Parathyroid adenoma (tissue), 2 donors: ENCODE data around the gene SBF2.

Experiments
- H2AFZ ChIP-seq: fragments of 300-600 bp; sonication (generic); one replicate; pipeline ENCODE4 v1.7.0; 2017; ENCODE audit warnings: antibody characterized with exemption, mild to moderate bottlenecking
- H3K27ac ChIP-seq: fragments of 300-600 bp; sonication (generic); one replicate; pipeline ENCODE4 v1.7.0; 2017
- H3K27me3 ChIP-seq: fragments of 300-600 bp; sonication (generic); one replicate; pipeline ENCODE4 v1.7.0; 2017; ENCODE audit warnings: low read length; ENCODE audit not compliant: control insufficient read depth, insufficient read depth
- H3K36me3 ChIP-seq: fragments of 300-600 bp; sonication (generic); one replicate; pipeline ENCODE4 v1.7.0; 2017; ENCODE audit warnings: low read length; ENCODE audit not compliant: control insufficient read depth, insufficient read depth
- H3K4me1 ChIP-seq: fragments of 300-600 bp; sonication (generic); one replicate; pipeline ENCODE4 v1.7.0; 2017; ENCODE audit warnings: control low read depth
- H3K4me2 ChIP-seq: fragments of 300-600 bp; sonication (generic); one replicate; pipeline ENCODE4 v1.7.0; 2017; ENCODE audit warnings: low read length
- H3K4me3 ChIP-seq: fragments of 300-600 bp; sonication (generic); one replicate; pipeline ENCODE4 v1.7.0; 2017; ENCODE audit warnings: low read depth, low read length
- H3K79me2 ChIP-seq: fragments of 300-600 bp; sonication (generic); one replicate; pipeline ENCODE4 v1.7.0; 2017; ENCODE audit warnings: control low read depth
- H3K9ac ChIP-seq: fragments of 300-600 bp; sonication (generic); one replicate; pipeline ENCODE4 v1.7.0; 2017; ENCODE audit warnings: mild to moderate bottlenecking
- H3K9me3 ChIP-seq: fragments of 300-600 bp; sonication (generic); one replicate; pipeline ENCODE4 v1.7.0; 2017; ENCODE audit warnings: low read length; ENCODE audit not compliant: control insufficient read depth
- CTCF ChIP-seq: fragments of 300-600 bp; sonication (generic); IDR thresholded peaks from one replicate; pipeline ENCODE4 v1.7.0; 2017; ENCODE audit warnings: antibody characterized with exemption, mild to moderate bottlenecking
- donor health status: primary hyperparathyroidism.

Gene SBF2

GRCh38 chr11:10117709-10118351 is 176.2 kb downstream of the SBF2 start:
- Histone ChIP-seq H2AFZ (no peak overlapping the region), H3K4me3 (no peak overlapping the region), H3K27me3 (no peaks in the 10 kb centered on the region), H3K4me1 (no peaks in the 10 kb centered on the region), H3K9ac (no peak overlapping the region), H3K4me2 (no peak overlapping the region), H3K9me3 (no peaks in the 10 kb centered on the region), H3K27ac (no peak overlapping the region), H3K36me3 (no peaks in the 10 kb centered on the region), H3K79me2 (no peaks in the 10 kb centered on the region)
- no peak for TF ChIP-seq CTCF

GRCh38 chr11:10116588-10116987 is 177.4 kb downstream of the SBF2 start:
- Histone ChIP-seq H3K27ac (no peak overlapping the region), H3K4me1 (no peaks in the 10 kb centered on the region), H3K79me2 (no peaks in the 10 kb centered on the region), H3K27me3 (no peaks in the 10 kb centered on the region), H3K9me3 (no peaks in the 10 kb centered on the region), H3K4me2 (no peak overlapping the region), H2AFZ (no peak overlapping the region), H3K4me3 (no peak overlapping the region), H3K36me3 (no peaks in the 10 kb centered on the region), H3K9ac (no peak overlapping the region)
- TF ChIP-seq CTCF, result no peak

GRCh38 chr11:10114593-10115404 is 179.2 kb downstream of the SBF2 start:
- Histone ChIP-seq H3K27ac (no peak overlapping the region), H3K4me1 (no peaks in the 10 kb centered on the region), H2AFZ (no peak overlapping the region), H3K79me2 (no peaks in the 10 kb centered on the region), H3K9ac (no peak overlapping the region), H3K36me3 (no peaks in the 10 kb centered on the region), H3K9me3 (no peaks in the 10 kb centered on the region), H3K4me2 (no peak overlapping the region), H3K27me3 (no peaks in the 10 kb centered on the region), H3K4me3 (no peak overlapping the region)
- TF ChIP-seq CTCF, result no peak

- H3K4me1 ChIP-seq, result no peaks in the 10 kb centered on the region
- no peaks in the 10 kb centered on the region for H3K79me2 ChIP-seq
- H3K27me3 ChIP-seq, result no peaks in the 10 kb centered on the region
- H3K9me3 ChIP-seq, result no peaks in the 10 kb centered on the region
- no peak for TF ChIP-seq CTCF
- no peaks in the 10 kb centered on the region for H3K36me3 ChIP-seq
- H3K4me3 ChIP-seq, result no peak overlapping the region
- H3K4me2 ChIP-seq, result no peak overlapping the region
- H2AFZ ChIP-seq, result no peak overlapping the region
- H3K9ac ChIP-seq, result no peak overlapping the region
- H3K27ac ChIP-seq, result no peak overlapping the region
These were observed 180.2 kb downstream of the SBF2 start for GRCh38 chr11:10113852-10114251.

GRCh38 chr11:10109806-10110205 is 184.2 kb downstream of the SBF2 start:
- Histone ChIP-seq H3K27ac (no peak overlapping the region), H2AFZ (no peak overlapping the region), H3K4me2 (no peak overlapping the region), H3K4me1 (no peaks in the 10 kb centered on the region), H3K4me3 (no peak overlapping the region), H3K9ac (no peak overlapping the region), H3K36me3 (no peaks in the 10 kb centered on the region), H3K27me3 (no peaks in the 10 kb centered on the region), H3K79me2 (no peaks in the 10 kb centered on the region), H3K9me3 (no peaks in the 10 kb centered on the region)
- no peak for TF ChIP-seq CTCF
